Liver (tissue), 3 donors: ENCODE measurements around the gene SAE1.

Source experiments
- GABPA ChIP-seq, 2 donors: IDR thresholded peaks in 1 of 2; conservative IDR thresholded peaks in 1 of 2; 2 replicates each; pipeline ENCODE4 v1.6.1; 2016; ENCODE audit warnings: antibody characterized with exemption in 2 of 2, mild to moderate bottlenecking in 1 of 2, moderate library complexity in 1 of 2
- JUND ChIP-seq, 2 donors: IDR thresholded peaks; 2 replicates each; pipeline ENCODE4 v1.6.1; 2016; ENCODE audit warnings: antibody characterized with exemption in 2 of 2
- MAX ChIP-seq: IDR thresholded peaks from 2 replicates; pipeline ENCODE4 v1.6.1; 2016; ENCODE audit warnings: antibody characterized with exemption
- RAD21 ChIP-seq, 2 donors: IDR thresholded peaks; 2 replicates each; pipeline ENCODE4 v1.6.1; 2016; ENCODE audit warnings: antibody characterized with exemption in 2 of 2, mild to moderate bottlenecking in 2 of 2
- SP1 ChIP-seq: IDR thresholded peaks from 2 replicates; pipeline ENCODE4 v1.6.1; 2018; ENCODE audit warnings: antibody characterized with exemption, mild to moderate bottlenecking
- YY1 ChIP-seq: IDR thresholded peaks from 2 replicates; pipeline ENCODE4 v1.6.1; 2016; ENCODE audit warnings: antibody characterized with exemption, mild to moderate bottlenecking
- ZBTB33 ChIP-seq: IDR thresholded peaks from 2 replicates; pipeline ENCODE4 v1.6.1; 2016; ENCODE audit warnings: antibody characterized with exemption
- TF ChIP-seq, protein P1 (sequence below): fragments of 150-350 bp; IDR thresholded peaks from 2 replicates; pipeline ENCODE4 v1.5.1; 2017; ENCODE audit warnings: improper control_type of control experiment, low read depth, low read length; ENCODE audit not compliant: missing input control
- TF ChIP-seq, protein P2 (sequence below): IDR thresholded peaks from 2 replicates; pipeline ENCODE4 v1.6.1; 2016; ENCODE audit warnings: antibody characterized with exemption
- donor health status: healthy.
- donor health status: healthy.

GRCh38 chr19:47113850-47114651 is 16.6 kb upstream of the SAE1 start:
- TF ChIP-seq, protein P1, sequence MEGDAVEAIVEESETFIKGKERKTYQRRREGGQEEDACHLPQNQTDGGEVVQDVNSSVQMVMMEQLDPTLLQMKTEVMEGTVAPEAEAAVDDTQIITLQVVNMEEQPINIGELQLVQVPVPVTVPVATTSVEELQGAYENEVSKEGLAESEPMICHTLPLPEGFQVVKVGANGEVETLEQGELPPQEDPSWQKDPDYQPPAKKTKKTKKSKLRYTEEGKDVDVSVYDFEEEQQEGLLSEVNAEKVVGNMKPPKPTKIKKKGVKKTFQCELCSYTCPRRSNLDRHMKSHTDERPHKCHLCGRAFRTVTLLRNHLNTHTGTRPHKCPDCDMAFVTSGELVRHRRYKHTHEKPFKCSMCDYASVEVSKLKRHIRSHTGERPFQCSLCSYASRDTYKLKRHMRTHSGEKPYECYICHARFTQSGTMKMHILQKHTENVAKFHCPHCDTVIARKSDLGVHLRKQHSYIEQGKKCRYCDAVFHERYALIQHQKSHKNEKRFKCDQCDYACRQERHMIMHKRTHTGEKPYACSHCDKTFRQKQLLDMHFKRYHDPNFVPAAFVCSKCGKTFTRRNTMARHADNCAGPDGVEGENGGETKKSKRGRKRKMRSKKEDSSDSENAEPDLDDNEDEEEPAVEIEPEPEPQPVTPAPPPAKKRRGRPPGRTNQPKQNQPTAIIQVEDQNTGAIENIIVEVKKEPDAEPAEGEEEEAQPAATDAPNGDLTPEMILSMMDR: no peak
- TF ChIP-seq GABPA (IDR thresholded peaks at IDR 0.05 in 1 of 2, conservative IDR thresholded peaks at IDR 0.05 in 1 of 2) (no peak), MAX (no peak), JUND (IDR thresholded peaks at IDR 0.05) (no peak), ZBTB33 (no peak), RAD21 (IDR thresholded peaks at IDR 0.05) (no peak), SP1 (no peak), YY1 (no peak)
- TF ChIP-seq, protein P2, sequence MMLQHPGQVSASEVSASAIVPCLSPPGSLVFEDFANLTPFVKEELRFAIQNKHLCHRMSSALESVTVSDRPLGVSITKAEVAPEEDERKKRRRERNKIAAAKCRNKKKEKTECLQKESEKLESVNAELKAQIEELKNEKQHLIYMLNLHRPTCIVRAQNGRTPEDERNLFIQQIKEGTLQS: no peak
